Cortex of kidney (tissue), 1 donor: ENCODE measurements around the gene TLE5.
"Not testable (repeated sequence)": the region's sequence is repeated elsewhere in the genome, so short reads cannot be mapped to it uniquely, and the experiment has no call there.

Source experiments
- DNase-seq: peaks from one replicate; lab custom pipeline; 2025; lab: John Stamatoyannopoulos, UW

Gene TLE5

GRCh38 chr19:3025549-3025886, 36.8 kb downstream of the TLE5 start:
- DNase-seq = no peak

- no peak for DNase-seq
These were observed 37.3 kb downstream of the TLE5 start for GRCh38 chr19:3024870-3025548.

- DNase-seq = no peak
These were observed 37.8 kb downstream of the TLE5 start for GRCh38 chr19:3024509-3024869.

GRCh38 chr19:3020321-3020960, 41.9 kb downstream of the TLE5 start:
- DNase-seq = no peak

GRCh38 chr19:3019211-3019854, 43.0 kb downstream of the TLE5 start:
- no peak for DNase-seq

GRCh38 chr19:3017923-3018322, 44.4 kb downstream of the TLE5 start:
- no peak for DNase-seq

GRCh38 chr19:3015126-3016057, 46.9 kb downstream of the TLE5 start:
- no peak for DNase-seq

GRCh38 chr19:3014135-3014534, 48.2 kb downstream of the TLE5 start:
- no peak for DNase-seq

GRCh38 chr19:3013263-3013725, 49.0 kb downstream of the TLE5 start:
- DNase-seq = no peak

GRCh38 chr19:3012621-3013262, 49.6 kb downstream of the TLE5 start:
- no peak for DNase-seq

- not testable (repeated sequence) for DNase-seq
These were observed 50.2 kb downstream of the TLE5 start for GRCh38 chr19:3012059-3012458.

GRCh38 chr19:3010871-3011270, 51.4 kb downstream of the TLE5 start:
- no peak for DNase-seq

GRCh38 chr19:3008994-3009393, 53.3 kb downstream of the TLE5 start:
- DNase-seq = no peak

- no peak for DNase-seq
These were observed 54.3 kb downstream of the TLE5 start for GRCh38 chr19:3007975-3008374.

- DNase-seq = no peak
These were observed 56.1 kb downstream of the TLE5 start for GRCh38 chr19:3006075-3006767.

- no peak for DNase-seq
These were observed 57.0 kb downstream of the TLE5 start for GRCh38 chr19:3005345-3005744.

- no peak for DNase-seq
These were observed 57.8 kb downstream of the TLE5 start for GRCh38 chr19:3004522-3004921.

- DNase-seq = no peak
These were observed 59.2 kb downstream of the TLE5 start for GRCh38 chr19:3003046-3003445.
